22Rv1 (cell line): ENCODE results near the gene CWF19L2.

Experiments
- H3K27ac ChIP-seq: fragments of 450-650 bp; 2 replicates; pipeline ENCODE4 v1.5.1; 2017
- CTCF ChIP-seq: fragments of 450-650 bp; IDR thresholded peaks from 2 replicates; pipeline ENCODE4 v1.5.1; 2017; ENCODE audit warnings: mild to moderate bottlenecking
- ZFX ChIP-seq: fragments of 450-650 bp; IDR thresholded peaks from 2 replicates; pipeline ENCODE4 v1.6.1; 2017; ENCODE audit warnings: antibody characterized with exemption, borderline replicate concordance

The CWF19L2 gene

GRCh38 chr11:107493117-107493516 lies 35.5 kb upstream of the CWF19L2 start:
- TF ChIP-seq CTCF (no peak), ZFX (no peak)
- no peak overlapping the region for H3K27ac ChIP-seq

- TF ChIP-seq ZFX (no peak), CTCF (no peak)
- no peak overlapping the region for H3K27ac ChIP-seq
Observed at GRCh38 chr11:107490836-107491235, 33.2 kb upstream of the CWF19L2 start.

- TF ChIP-seq CTCF: no peak
- no peak for TF ChIP-seq ZFX
- H3K27ac ChIP-seq: no peak overlapping the region
Observed at GRCh38 chr11:107482234-107482633, 24.6 kb upstream of the CWF19L2 start.

- H3K27ac ChIP-seq: no peak overlapping the region
- TF ChIP-seq ZFX: no peak
- TF ChIP-seq CTCF: no peak
Observed at GRCh38 chr11:107478922-107479321, 21.3 kb upstream of the CWF19L2 start.

- TF ChIP-seq CTCF (no peak), ZFX (no peak)
- H3K27ac ChIP-seq: no peak overlapping the region
Observed at GRCh38 chr11:107477820-107478219, 20.2 kb upstream of the CWF19L2 start.

GRCh38 chr11:107473792-107474191 lies 16.2 kb upstream of the CWF19L2 start:
- H3K27ac ChIP-seq: no peak overlapping the region

GRCh38 chr11:107472966-107473365 lies 15.3 kb upstream of the CWF19L2 start:
- no peak overlapping the region for H3K27ac ChIP-seq
- TF ChIP-seq CTCF (no peak), ZFX (no peak)

More at GRCh38 chr11:107473792-107474191, 16.2 kb upstream of the CWF19L2 start:
- TF ChIP-seq ZFX (no peak), CTCF (no peak)
